MCF 10A (cell line): ENCODE results near the gene EFCAB12. TPM values are rescaled to one million over a fixed set of nuclear protein-coding genes. Genes with fewer than 3 reads are reported as not detected.

Experiments used
- BruUV-seq: library from RNA; stranded (reverse); fragments of 400-500 nt; replicated peaks from 2 replicates; lab custom pipeline; 2021; lab: Mats Ljungman, UMichigan
- CTCF ChIA-PET: fragments of 300-600 bp; sonication (Branson Sonifier 250); formaldehyde crosslinking; extraction: SDS; loops from one replicate; lab custom pipeline; 2021; ENCODE audit warnings: antibody characterized with exemption, inconsistent platforms; lab: Yijun Ruan, JAX
- POLR2A ChIA-PET: fragments of 300-600, 350-650 bp; sonication (Branson Sonifier 250); formaldehyde crosslinking; extraction: SDS; loops from one replicate; lab custom pipeline; 2020; ENCODE audit warnings: antibody characterized with exemption, inconsistent platforms; lab: Yijun Ruan, JAX
- DNase-seq: peaks from one replicate; pipeline ENCODE4 v3.0.0-alpha.2; 2018; ENCODE audit not compliant: unreplicated experiment
- H3K27ac Mint-ChIP-seq: one replicate; pipeline ENCODE4 v1.8.0; 2022; ENCODE audit warnings: mild to moderate bottlenecking, low read depth, mixed read lengths; ENCODE audit not compliant: unreplicated experiment
- H3K27me3 Mint-ChIP-seq: one replicate; pipeline ENCODE4 v1.8.0; 2022; ENCODE audit warnings: mixed read lengths; ENCODE audit not compliant: insufficient read depth, unreplicated experiment
- H3K36me3 Mint-ChIP-seq: one replicate; pipeline ENCODE4 v1.8.0; 2022; ENCODE audit warnings: mild to moderate bottlenecking, moderate library complexity, mixed read lengths; ENCODE audit not compliant: insufficient read depth, unreplicated experiment
- H3K4me1 Mint-ChIP-seq: one replicate; pipeline ENCODE4 v1.8.0; 2022; ENCODE audit warnings: mixed read lengths; ENCODE audit not compliant: insufficient read depth, unreplicated experiment
- H3K4me3 Mint-ChIP-seq: one replicate; pipeline ENCODE4 v1.8.0; 2022; ENCODE audit warnings: mild to moderate bottlenecking, moderate library complexity, mixed read lengths; ENCODE audit not compliant: unreplicated experiment
- H3K9me3 Mint-ChIP-seq: one replicate; pipeline ENCODE4 v1.8.0; 2022; ENCODE audit warnings: mixed read lengths; ENCODE audit not compliant: unreplicated experiment
- intact Hi-C: fragments of 100-400 bp; cut with micrococcal nuclease; formaldehyde crosslinking; loops from 2 replicates; pipeline ENCODE4 v1.14.1; 2022
- total RNA-seq: library from RNA; stranded (reverse); gene quantifications from 2 replicates; pipeline ENCODE4 v1.2.3, GENCODE V29; 2022
- TF ChIP-seq, protein P1 (sequence below): fragments of 200-600 bp; IDR thresholded peaks from one replicate; pipeline ENCODE4 v1.8.0; 2022; ENCODE audit warnings: antibody characterized with exemption, mild to moderate bottlenecking; ENCODE audit not compliant: unreplicated experiment

The EFCAB12 gene
- total RNA-seq, 1 experiment from 2014 or later: not detected

GRCh38 chr3:129446926-129447325, 18.5 kb upstream of the EFCAB12 start:
- no peak overlapping the region for H3K27ac Mint-ChIP-seq
- no TSS peak for BruUV-seq

GRCh38 chr3:129445471-129445870, 17.0 kb upstream of the EFCAB12 start:
- H3K4me1 Mint-ChIP-seq: peaks cover 34% of the 10 kb centered on the region
- no peak overlapping the region for H3K27ac Mint-ChIP-seq
- ChIA-PET CTCF (interaction anchor here (0.7 kb wide), 1 partner anchor 51 kb away, joined by 3 read pairs; no protein-coding TSS in a partner anchor), POLR2A (interaction anchor here (0.7 kb wide), 2 partner anchors 35 to 1374 kb away, joined by 3 read pairs; no protein-coding TSS in a partner anchor)
- H3K27me3 Mint-ChIP-seq: no peaks in the 10 kb centered on the region
- H3K9me3 Mint-ChIP-seq: no peaks in the 10 kb centered on the region
- intact Hi-C loops: no loop called here
- no peak overlapping the region for H3K4me3 Mint-ChIP-seq
- BruUV-seq: no TSS peak
- TF ChIP-seq, protein P1, sequence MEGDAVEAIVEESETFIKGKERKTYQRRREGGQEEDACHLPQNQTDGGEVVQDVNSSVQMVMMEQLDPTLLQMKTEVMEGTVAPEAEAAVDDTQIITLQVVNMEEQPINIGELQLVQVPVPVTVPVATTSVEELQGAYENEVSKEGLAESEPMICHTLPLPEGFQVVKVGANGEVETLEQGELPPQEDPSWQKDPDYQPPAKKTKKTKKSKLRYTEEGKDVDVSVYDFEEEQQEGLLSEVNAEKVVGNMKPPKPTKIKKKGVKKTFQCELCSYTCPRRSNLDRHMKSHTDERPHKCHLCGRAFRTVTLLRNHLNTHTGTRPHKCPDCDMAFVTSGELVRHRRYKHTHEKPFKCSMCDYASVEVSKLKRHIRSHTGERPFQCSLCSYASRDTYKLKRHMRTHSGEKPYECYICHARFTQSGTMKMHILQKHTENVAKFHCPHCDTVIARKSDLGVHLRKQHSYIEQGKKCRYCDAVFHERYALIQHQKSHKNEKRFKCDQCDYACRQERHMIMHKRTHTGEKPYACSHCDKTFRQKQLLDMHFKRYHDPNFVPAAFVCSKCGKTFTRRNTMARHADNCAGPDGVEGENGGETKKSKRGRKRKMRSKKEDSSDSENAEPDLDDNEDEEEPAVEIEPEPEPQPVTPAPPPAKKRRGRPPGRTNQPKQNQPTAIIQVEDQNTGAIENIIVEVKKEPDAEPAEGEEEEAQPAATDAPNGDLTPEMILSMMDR: no peak
- H3K36me3 Mint-ChIP-seq: peaks cover 18% of the 10 kb centered on the region
- no peak for DNase-seq

More at GRCh38 chr3:129446926-129447325, 18.5 kb upstream of the EFCAB12 start:
- H3K4me3 Mint-ChIP-seq: no peak overlapping the region
- TF ChIP-seq, protein P1: no peak
- H3K36me3 Mint-ChIP-seq: peaks cover 18% of the 10 kb centered on the region
- no peaks in the 10 kb centered on the region for H3K27me3 Mint-ChIP-seq
- H3K4me1 Mint-ChIP-seq: peaks cover 22% of the 10 kb centered on the region
- DNase-seq: no peak
- POLR2A ChIA-PET: no interaction called here
- H3K9me3 Mint-ChIP-seq: no peaks in the 10 kb centered on the region
- intact Hi-C loops: no loop called here
- CTCF ChIA-PET: no interaction called here

GRCh38 chr3:129442947-129443346, 14.5 kb upstream of the EFCAB12 start:
- H3K27ac Mint-ChIP-seq: peak overlapping the region; percentile 8
- no peak overlapping the region for H3K4me3 Mint-ChIP-seq
- intact Hi-C loops: no loop called here
- BruUV-seq: no TSS peak
- no peaks in the 10 kb centered on the region for H3K27me3 Mint-ChIP-seq
- H3K9me3 Mint-ChIP-seq: no peaks in the 10 kb centered on the region
- POLR2A ChIA-PET: interaction anchor here (1.0 to 7.6 kb wide), 7 partner anchors 15 to 449 kb away, joined by 3 to 75 read pairs (median 25); a partner anchor contains a TSS
- CTCF ChIA-PET: interaction anchor here (0.6 to 3.8 kb wide), 4 partner anchors 12 to 499 kb away, joined by 3 to 17 read pairs (median 4); no protein-coding TSS in a partner anchor
- no peak for DNase-seq
- peaks cover 14% of the 10 kb centered on the region for H3K36me3 Mint-ChIP-seq
- TF ChIP-seq, protein P1: no peak
- peaks cover 29% of the 10 kb centered on the region for H3K4me1 Mint-ChIP-seq

DNA sequence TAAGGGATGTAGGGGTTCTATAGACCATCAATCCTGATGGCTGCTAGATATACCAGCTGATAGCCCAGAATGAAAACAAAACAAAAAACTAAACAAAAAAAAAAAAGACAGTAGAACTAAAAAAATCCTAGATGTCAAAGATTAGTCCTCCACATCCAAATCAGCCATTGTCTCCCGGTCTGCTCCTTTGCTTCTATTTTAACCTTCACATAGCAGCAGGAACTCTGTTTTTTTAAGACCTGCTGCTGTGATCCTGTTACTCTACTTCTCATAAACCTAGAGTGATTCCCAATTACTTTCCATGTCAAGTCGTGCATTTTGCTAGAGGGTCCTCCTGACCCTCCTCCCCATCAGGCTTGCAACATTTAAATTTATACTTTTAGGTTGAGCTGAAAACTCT, 14.1 kb upstream of the EFCAB12 start:
- intact Hi-C loops: no loop called here
- ChIA-PET POLR2A (interaction anchor here (1.0 to 7.6 kb wide), 7 partner anchors 15 to 450 kb away, joined by 3 to 75 read pairs (median 25); a partner anchor contains a TSS), CTCF (interaction anchor here (1.0 to 3.8 kb wide), 3 partner anchors 43 to 499 kb away, joined by 3 to 17 read pairs (median 4); no protein-coding TSS in a partner anchor)
- TF ChIP-seq, protein P1: no peak
- H3K27me3 Mint-ChIP-seq: no peaks in the 10 kb centered on the region
- peak overlapping the region; percentile 8 for H3K27ac Mint-ChIP-seq
- H3K4me3 Mint-ChIP-seq: peak overlapping the region; percentile 83
- H3K36me3 Mint-ChIP-seq: peaks cover 18% of the 10 kb centered on the region
- no TSS peak for BruUV-seq
- no peak for DNase-seq
- peaks cover 33% of the 10 kb centered on the region for H3K4me1 Mint-ChIP-seq
- no peaks in the 10 kb centered on the region for H3K9me3 Mint-ChIP-seq
